ENCODE measurements around the gene PPP1R37.

PPP1R37 gene

DNA sequence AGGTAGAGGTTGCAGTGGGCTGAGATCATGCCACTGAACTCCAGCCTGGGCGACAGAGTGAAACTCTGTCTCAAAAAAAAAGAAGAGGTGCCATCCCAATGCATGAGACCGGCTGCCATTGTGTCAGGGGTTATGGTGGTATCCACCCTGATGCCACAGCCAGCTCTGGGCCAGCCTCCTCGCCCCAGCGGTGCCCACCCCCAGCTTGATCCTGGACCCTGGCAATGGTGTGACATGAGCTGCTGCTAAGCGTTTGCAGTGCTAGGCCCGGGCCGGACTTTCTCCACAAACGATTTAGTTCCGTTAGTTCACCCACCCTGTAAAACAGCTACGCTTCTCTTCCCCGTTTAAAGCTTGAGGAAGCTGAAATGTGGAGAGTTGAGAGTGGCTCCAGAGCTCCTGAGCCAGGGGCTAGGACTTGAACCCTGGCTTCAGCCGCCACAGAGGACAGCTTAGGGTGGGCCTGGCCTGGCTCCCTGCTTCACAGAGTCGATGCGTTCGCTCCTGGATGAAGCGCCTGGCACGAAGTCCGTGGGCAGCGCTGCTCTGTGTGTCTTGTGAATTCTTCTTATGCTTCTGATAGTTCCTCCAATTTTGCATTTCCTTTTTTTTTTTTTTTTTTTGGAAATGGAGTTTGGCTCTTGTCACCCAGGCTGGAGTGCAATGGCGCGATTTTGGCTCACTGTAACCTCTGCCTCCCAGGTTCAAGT lies 42.4 kb downstream of the PPP1R37 start:
- peaks cover 0 to 2% (median 0%) of the 10 kb centered on the region in 5 donors for H3K36me3 ChIP-seq (ENCODE audit: control insufficient read depth in 5 of 5, insufficient read depth in 5 of 5, low read length in 5 of 5)
- no peaks in the 10 kb centered on the region for H3K9me3 ChIP-seq (ENCODE audit: control insufficient read depth in 5 of 5, low read length in 5 of 5)
- no peak overlapping the region for H3K4me3 ChIP-seq (ENCODE audit: low read depth in 1 of 5, low read length in 5 of 5)
- no peak overlapping the region for H3K9ac ChIP-seq (ENCODE audit: low read length in 5 of 5)
- peaks cover 0 to 12% (median 8%) of the 10 kb centered on the region in 5 donors for H3K4me1 ChIP-seq (ENCODE audit: control insufficient read depth in 5 of 5, insufficient read depth in 5 of 5, low read length in 5 of 5)
- H3K27me3 ChIP-seq (ENCODE audit: control insufficient read depth in 5 of 5, insufficient read depth in 4 of 5, low read length in 5 of 5) = no peaks in the 10 kb centered on the region
- H3K27ac ChIP-seq (ENCODE audit: low read depth, low read length) = no peak overlapping the region

DNA sequence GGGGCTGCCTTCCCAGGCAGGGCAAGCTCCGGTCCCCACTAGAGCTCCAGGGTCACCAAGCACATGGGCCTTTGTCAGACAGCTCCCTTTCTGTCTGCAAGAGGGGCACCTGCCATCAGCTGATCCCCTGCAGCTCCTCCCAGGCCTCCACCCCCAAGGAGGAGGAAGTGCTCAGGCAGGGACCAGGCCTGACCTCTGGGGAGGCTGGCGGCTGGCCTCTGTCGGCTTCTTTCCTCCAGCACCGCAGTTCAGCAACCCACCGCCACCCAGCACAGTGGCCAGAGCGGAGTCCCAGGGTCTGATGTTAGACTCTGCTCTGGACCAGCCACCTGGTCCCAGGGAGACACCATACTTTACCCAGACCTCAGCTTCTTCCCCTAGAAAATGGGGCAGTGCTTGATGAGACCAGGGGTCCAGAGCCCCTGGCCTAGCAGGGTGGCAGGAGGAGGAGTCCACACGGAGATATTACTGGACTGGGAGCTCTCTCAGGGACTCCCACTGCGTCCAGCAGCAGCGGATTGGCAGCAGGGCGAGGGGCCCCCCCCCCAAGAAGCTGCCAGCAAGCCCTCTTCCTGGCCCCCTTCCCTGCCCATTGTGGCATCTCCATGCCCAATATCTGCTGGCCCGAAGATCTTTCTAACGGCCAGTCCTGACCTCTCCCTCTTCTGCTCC lies 43.7 kb downstream of the PPP1R37 start:
- H3K36me3 ChIP-seq (ENCODE audit: control insufficient read depth in 5 of 5, insufficient read depth in 5 of 5, low read length in 5 of 5) = peaks cover 0 to 12% (median 11%) of the 10 kb centered on the region in 5 donors
- H3K27me3 ChIP-seq (ENCODE audit: control insufficient read depth in 5 of 5, insufficient read depth in 4 of 5, low read length in 5 of 5) = no peaks in the 10 kb centered on the region
- H3K9ac ChIP-seq (ENCODE audit: low read length in 5 of 5) = no peak overlapping the region
- no peak overlapping the region for H3K27ac ChIP-seq (ENCODE audit: low read depth, low read length)
- no peaks in the 10 kb centered on the region for H3K9me3 ChIP-seq (ENCODE audit: control insufficient read depth in 5 of 5, low read length in 5 of 5)
- H3K4me1 ChIP-seq (ENCODE audit: control insufficient read depth in 5 of 5, insufficient read depth in 5 of 5, low read length in 5 of 5) = peaks cover 0 to 12% (median 8%) of the 10 kb centered on the region in 5 donors
- no peak overlapping the region for H3K4me3 ChIP-seq (ENCODE audit: low read depth in 1 of 5, low read length in 5 of 5)

DNA sequence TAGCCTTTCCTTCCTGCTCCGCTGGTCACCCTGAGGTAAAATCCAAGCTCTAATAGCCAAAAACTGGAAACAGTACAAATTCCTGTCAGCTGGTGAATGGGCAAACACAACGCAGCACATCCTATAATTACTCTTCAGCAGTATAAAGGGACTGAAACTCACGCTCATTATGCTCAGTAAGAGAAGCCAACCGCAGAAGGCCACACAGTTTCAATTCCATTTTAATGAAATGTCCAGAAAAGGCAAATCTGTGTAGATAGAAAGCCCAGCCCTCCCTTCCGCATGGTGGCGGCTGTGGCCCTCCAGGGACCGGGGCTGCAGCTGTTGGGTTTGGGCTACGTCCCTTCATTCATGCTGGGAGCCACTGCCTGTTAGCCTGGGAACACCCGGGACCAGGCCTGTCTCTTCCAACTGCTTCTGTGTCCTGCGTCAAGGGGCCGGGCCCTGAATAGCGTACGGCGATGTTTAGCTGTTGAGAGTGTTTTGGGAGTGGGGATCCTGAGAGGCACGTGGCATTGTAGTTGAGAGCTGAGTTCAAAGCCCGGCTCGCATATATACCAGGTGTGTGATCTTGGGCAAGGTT lies 44.3 kb downstream of the PPP1R37 start:
- H3K9ac ChIP-seq (ENCODE audit: low read length in 5 of 5) = no peak overlapping the region
- no peaks in the 10 kb centered on the region for H3K9me3 ChIP-seq (ENCODE audit: control insufficient read depth in 5 of 5, low read length in 5 of 5)
- H3K4me3 ChIP-seq (ENCODE audit: low read depth in 1 of 5, low read length in 5 of 5) = no peak overlapping the region
- peaks cover 0 to 12% (median 8%) of the 10 kb centered on the region in 5 donors for H3K4me1 ChIP-seq (ENCODE audit: control insufficient read depth in 5 of 5, insufficient read depth in 5 of 5, low read length in 5 of 5)
- no peak overlapping the region for H3K27ac ChIP-seq (ENCODE audit: low read depth, low read length)
- peaks cover 0 to 19% (median 17%) of the 10 kb centered on the region in 5 donors for H3K36me3 ChIP-seq (ENCODE audit: control insufficient read depth in 5 of 5, insufficient read depth in 5 of 5, low read length in 5 of 5)
- H3K27me3 ChIP-seq (ENCODE audit: control insufficient read depth in 5 of 5, insufficient read depth in 4 of 5, low read length in 5 of 5) = no peaks in the 10 kb centered on the region

DNA sequence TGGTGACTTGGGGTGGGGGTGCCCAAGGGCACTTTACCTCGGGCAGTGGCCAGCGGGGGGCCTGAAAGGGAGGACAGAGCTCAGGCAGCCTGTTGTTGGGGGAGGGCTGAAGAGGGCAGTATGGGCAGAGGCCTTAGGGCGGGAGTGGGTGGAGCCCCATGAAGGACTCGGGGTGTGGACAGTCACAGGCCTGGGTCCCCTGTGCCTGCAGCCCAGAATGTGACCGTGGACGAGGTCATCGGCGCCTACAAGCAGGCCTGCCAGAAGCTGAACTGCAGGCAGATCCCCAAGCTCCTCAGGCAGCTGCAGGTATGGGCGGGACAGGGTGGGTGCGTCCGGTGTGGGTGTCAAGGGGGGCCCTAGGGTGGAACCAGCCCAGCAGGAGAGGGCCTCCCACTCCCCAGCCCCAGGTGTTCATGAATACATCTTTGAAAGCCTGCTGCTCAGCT lies 45.3 kb downstream of the PPP1R37 start:
- no peak overlapping the region for H3K9ac ChIP-seq (ENCODE audit: low read length in 5 of 5)
- H3K4me3 ChIP-seq (ENCODE audit: low read depth in 1 of 5, low read length in 5 of 5) = no peak overlapping the region
- peaks cover 0 to 12% (median 8%) of the 10 kb centered on the region in 5 donors for H3K4me1 ChIP-seq (ENCODE audit: control insufficient read depth in 5 of 5, insufficient read depth in 5 of 5, low read length in 5 of 5)
- H3K9me3 ChIP-seq (ENCODE audit: control insufficient read depth in 5 of 5, low read length in 5 of 5) = no peaks in the 10 kb centered on the region
- H3K27me3 ChIP-seq (ENCODE audit: control insufficient read depth in 5 of 5, insufficient read depth in 4 of 5, low read length in 5 of 5) = no peaks in the 10 kb centered on the region
- H3K36me3 ChIP-seq (ENCODE audit: control insufficient read depth in 5 of 5, insufficient read depth in 5 of 5, low read length in 5 of 5) = peaks cover 0 to 29% (median 28%) of the 10 kb centered on the region in 5 donors
- no peak overlapping the region for H3K27ac ChIP-seq (ENCODE audit: low read depth, low read length)

DNA sequence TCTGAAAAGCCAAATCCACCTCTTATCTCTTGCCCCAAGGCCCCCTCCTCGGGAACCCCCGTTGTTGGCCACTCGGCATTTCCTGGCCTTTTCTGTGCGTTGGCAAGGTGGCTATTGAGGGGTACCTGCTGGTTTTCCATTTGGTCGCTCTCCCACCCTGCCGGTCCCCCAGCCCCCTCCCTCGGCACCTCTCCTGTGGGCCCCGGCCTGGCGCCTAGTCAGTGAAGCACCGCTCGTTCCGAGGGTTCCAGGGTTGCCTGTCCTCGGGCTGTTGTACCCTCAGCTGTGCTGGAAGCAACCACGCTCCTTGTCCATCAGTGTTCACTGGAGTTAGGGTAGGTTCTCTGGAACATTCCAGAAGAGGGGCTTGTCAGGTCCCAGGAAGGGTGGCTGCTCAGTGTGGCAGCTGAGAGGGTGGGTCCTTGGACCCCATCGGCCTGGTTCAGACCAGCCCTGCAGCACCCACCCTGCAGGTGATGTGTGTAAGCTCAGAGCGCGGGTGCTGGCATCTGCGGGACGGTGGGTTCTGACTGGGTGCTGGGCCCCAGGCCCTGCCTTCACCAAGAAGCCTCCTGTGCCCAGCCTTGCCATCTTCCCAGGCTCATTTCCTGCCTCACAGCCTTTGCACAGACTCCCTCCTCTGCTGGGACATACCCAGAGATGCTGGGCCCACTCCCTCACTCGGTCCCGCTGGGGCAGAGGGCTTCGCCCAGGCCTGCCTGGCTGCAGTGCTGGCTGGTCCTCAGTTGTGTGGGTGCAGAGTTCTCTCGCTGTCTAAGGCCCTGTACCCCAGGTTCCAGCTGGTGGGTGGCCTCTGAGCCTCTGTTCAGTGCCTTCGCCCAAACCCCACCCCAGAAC lies 46.5 kb downstream of the PPP1R37 start:
- H3K36me3 ChIP-seq (ENCODE audit: control insufficient read depth in 5 of 5, insufficient read depth in 5 of 5, low read length in 5 of 5) = peaks cover 0 to 33% (median 31%) of the 10 kb centered on the region in 5 donors
- no peak overlapping the region for H3K4me3 ChIP-seq (ENCODE audit: low read depth in 1 of 5, low read length in 5 of 5)
- no peak overlapping the region for H3K9ac ChIP-seq (ENCODE audit: low read length in 5 of 5)
- H3K4me1 ChIP-seq (ENCODE audit: control insufficient read depth in 5 of 5, insufficient read depth in 5 of 5, low read length in 5 of 5) = peaks cover 0 to 12% (median 8%) of the 10 kb centered on the region in 5 donors
- no peaks in the 10 kb centered on the region for H3K9me3 ChIP-seq (ENCODE audit: control insufficient read depth in 5 of 5, low read length in 5 of 5)
- no peaks in the 10 kb centered on the region for H3K27me3 ChIP-seq (ENCODE audit: control insufficient read depth in 5 of 5, insufficient read depth in 4 of 5, low read length in 5 of 5)
- no peak overlapping the region for H3K27ac ChIP-seq (ENCODE audit: low read depth, low read length)

DNA sequence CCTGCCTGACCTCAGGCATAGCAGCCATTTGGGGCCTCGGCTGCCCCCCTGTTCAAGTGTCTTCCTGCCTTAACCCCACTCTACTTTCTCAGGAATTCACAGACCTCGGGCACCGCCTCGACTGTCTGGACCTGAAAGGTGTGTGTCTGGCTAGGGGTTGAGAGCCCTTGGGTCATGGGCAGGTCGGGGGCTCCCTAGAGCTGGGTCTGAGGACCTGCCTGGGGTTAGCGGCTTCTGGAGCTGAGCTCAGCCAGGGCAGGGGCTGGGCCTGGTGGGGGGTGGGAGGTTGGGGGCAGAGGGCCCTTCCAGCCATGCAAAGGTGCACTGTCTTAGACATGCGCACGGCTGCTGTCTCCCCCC lies 47.1 kb downstream of the PPP1R37 start:
- H3K36me3 ChIP-seq (ENCODE audit: control insufficient read depth in 5 of 5, insufficient read depth in 5 of 5, low read length in 5 of 5) = peaks cover 0 to 38% (median 35%) of the 10 kb centered on the region in 5 donors
- H3K27me3 ChIP-seq (ENCODE audit: control insufficient read depth in 5 of 5, insufficient read depth in 4 of 5, low read length in 5 of 5) = no peaks in the 10 kb centered on the region
- peaks cover 0 to 12% (median 8%) of the 10 kb centered on the region in 5 donors for H3K4me1 ChIP-seq (ENCODE audit: control insufficient read depth in 5 of 5, insufficient read depth in 5 of 5, low read length in 5 of 5)
- H3K4me3 ChIP-seq (ENCODE audit: low read depth in 1 of 5, low read length in 5 of 5) = no peak overlapping the region
- H3K27ac ChIP-seq (ENCODE audit: low read depth, low read length) = no peak overlapping the region
- no peak overlapping the region for H3K9ac ChIP-seq (ENCODE audit: low read length in 5 of 5)
- H3K9me3 ChIP-seq (ENCODE audit: control insufficient read depth in 5 of 5, low read length in 5 of 5) = no peaks in the 10 kb centered on the region

DNA sequence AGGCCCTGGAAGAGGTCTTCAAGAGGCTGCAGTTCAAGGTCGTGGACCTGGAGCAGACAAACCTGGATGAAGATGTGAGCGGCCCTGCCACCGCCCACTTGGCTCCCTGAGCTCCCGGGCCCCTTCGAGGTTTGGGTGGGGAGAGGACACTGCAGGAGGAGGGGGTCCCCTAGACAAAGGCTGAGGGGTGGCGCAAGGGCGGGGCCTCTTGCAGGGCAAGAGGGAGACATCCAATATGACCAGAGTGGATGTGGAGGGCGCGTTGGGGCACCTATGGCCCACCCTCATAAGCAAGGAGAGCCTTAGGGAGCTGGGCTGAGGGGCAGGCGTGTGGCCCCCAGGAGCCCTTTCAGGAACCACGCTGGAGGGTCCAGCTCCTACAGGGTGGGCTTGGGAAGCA lies 47.6 kb downstream of the PPP1R37 start:
- Histone ChIP-seq H3K27me3 (ENCODE audit: control insufficient read depth in 5 of 5, insufficient read depth in 4 of 5, low read length in 5 of 5) (no peaks in the 10 kb centered on the region), H3K36me3 (ENCODE audit: control insufficient read depth in 5 of 5, insufficient read depth in 5 of 5, low read length in 5 of 5) (peaks cover 0 to 42% (median 39%) of the 10 kb centered on the region in 5 donors), H3K4me3 (ENCODE audit: low read depth in 1 of 5, low read length in 5 of 5) (no peak overlapping the region), H3K27ac (ENCODE audit: low read depth, low read length) (no peak overlapping the region), H3K9ac (ENCODE audit: low read length in 5 of 5) (no peak overlapping the region), H3K4me1 (ENCODE audit: control insufficient read depth in 5 of 5, insufficient read depth in 5 of 5, low read length in 5 of 5) (peaks cover 0 to 12% (median 8%) of the 10 kb centered on the region in 5 donors), H3K9me3 (ENCODE audit: control insufficient read depth in 5 of 5, low read length in 5 of 5) (no peaks in the 10 kb centered on the region)

DNA sequence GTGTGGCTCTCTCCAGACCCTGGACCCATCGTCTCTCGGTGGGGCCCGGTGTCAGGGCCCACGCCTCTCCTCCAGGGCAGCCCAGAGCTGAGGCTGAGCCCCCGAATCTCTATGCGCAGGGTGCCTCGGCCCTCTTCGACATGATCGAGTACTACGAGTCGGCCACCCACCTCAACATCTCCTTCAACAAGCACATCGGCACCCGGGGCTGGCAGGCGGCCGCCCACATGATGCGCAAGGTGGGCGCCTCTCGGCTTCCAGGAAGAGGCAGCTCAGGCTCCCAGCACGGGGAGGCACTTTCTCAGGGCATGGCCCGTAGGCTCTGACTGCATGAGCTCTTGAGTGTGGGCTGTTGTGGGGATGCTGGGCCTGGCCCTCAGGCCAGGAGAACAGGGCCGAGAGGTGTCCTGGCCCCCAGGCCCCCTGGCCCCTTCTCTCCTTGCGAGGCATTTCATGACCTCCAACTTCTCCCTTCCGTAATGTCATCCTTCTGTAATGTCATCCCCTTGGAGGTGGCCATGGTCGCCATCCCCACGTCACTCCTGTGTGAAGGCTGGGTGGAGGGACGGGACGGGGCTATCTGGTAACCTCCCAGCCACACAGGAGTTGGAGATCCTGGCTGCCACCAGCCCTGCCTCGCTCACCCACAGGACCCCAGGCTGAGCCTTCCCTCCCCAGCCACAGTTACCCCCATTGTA lies 48.4 kb downstream of the PPP1R37 start:
- peaks cover 0 to 11% (median 8%) of the 10 kb centered on the region in 5 donors for H3K4me1 ChIP-seq (ENCODE audit: control insufficient read depth in 5 of 5, insufficient read depth in 5 of 5, low read length in 5 of 5)
- no peaks in the 10 kb centered on the region for H3K9me3 ChIP-seq (ENCODE audit: control insufficient read depth in 5 of 5, low read length in 5 of 5)
- H3K27ac ChIP-seq (ENCODE audit: low read depth, low read length) = no peak overlapping the region
- no peaks in the 10 kb centered on the region for H3K27me3 ChIP-seq (ENCODE audit: control insufficient read depth in 5 of 5, insufficient read depth in 4 of 5, low read length in 5 of 5)
- no peak overlapping the region for H3K4me3 ChIP-seq (ENCODE audit: low read depth in 1 of 5, low read length in 5 of 5)
- H3K9ac ChIP-seq (ENCODE audit: low read length in 5 of 5) = no peak overlapping the region
- peaks cover 0 to 49% (median 44%) of the 10 kb centered on the region in 5 donors for H3K36me3 ChIP-seq (ENCODE audit: control insufficient read depth in 5 of 5, insufficient read depth in 5 of 5, low read length in 5 of 5)

DNA sequence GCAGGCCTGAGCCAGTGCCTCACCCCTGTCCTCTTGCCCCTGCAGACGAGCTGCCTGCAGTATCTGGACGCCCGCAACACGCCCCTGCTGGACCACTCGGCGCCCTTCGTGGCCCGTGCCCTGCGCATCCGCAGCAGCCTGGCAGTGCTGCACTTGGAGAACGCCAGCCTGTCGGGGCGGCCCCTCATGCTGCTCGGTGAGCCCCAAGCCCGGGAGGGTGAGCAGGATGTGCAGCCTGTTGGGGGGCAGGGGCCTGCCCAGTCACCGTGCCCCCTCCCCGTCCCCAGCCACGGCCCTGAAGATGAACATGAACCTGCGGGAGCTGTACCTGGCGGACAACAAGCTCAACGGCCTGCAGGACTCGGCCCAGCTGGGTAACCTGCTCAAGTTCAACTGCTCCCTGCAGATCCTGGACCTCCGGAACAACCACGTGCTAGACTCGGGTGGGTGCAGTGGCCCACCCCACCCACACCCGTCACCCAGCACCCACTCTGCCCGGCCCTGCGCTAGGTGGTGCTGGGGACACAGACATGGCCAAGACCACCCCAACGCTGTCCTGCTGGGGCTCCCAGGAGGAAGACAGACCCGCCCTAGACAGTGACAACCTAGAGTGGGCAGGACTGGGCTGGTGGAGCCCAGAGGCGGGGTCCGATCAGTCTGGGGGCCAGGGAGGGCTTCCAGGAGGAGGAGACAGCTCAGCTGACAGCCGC lies 49.2 kb downstream of the PPP1R37 start:
- Histone ChIP-seq H3K9ac (ENCODE audit: low read length in 5 of 5) (no peak overlapping the region), H3K27ac (ENCODE audit: low read depth, low read length) (no peak overlapping the region), H3K36me3 (ENCODE audit: control insufficient read depth in 5 of 5, insufficient read depth in 5 of 5, low read length in 5 of 5) (peaks cover 0 to 55% (median 47%) of the 10 kb centered on the region in 5 donors), H3K9me3 (ENCODE audit: control insufficient read depth in 5 of 5, low read length in 5 of 5) (no peaks in the 10 kb centered on the region), H3K4me3 (ENCODE audit: low read depth in 1 of 5, low read length in 5 of 5) (no peak overlapping the region), H3K27me3 (ENCODE audit: control insufficient read depth in 5 of 5, insufficient read depth in 4 of 5, low read length in 5 of 5) (no peaks in the 10 kb centered on the region), H3K4me1 (ENCODE audit: control insufficient read depth in 5 of 5, insufficient read depth in 5 of 5, low read length in 5 of 5) (peaks cover 0 to 4% (median 3%) of the 10 kb centered on the region in 5 donors)
